Stimulated activated CD4-positive, alpha-beta T cell treated with anti-CD3 and anti-CD28 coated beads, Interleukin-1b, Interleukin-23, amount 100 ng/mL, for 1 hour (primary cell): Measurements from ENCODE around the gene RAP1A.
"Not testable (repeated sequence)": the region's sequence is repeated elsewhere in the genome, so short reads cannot be mapped to it uniquely, and the experiment has no call there.

Experiments used
- DNase-seq, 2 donors: peaks; one replicate each; pipeline ENCODE4 v3.0.0-alpha.2; 2020; ENCODE audit warnings: low read depth in 2 of 2

RAP1A gene

GRCh38 chr1:111665497-111665896, 45.9 kb downstream of the RAP1A start:
- DNase-seq = no peak

GRCh38 chr1:111666828-111667227, 47.2 kb downstream of the RAP1A start:
- DNase-seq = no peak

GRCh38 chr1:111669268-111669667, 49.7 kb downstream of the RAP1A start:
- DNase-seq = no peak

GRCh38 chr1:111671852-111672251, 52.3 kb downstream of the RAP1A start:
- DNase-seq = no peak

GRCh38 chr1:111672331-111672730, 52.7 kb downstream of the RAP1A start:
- DNase-seq = no peak

- no peak for DNase-seq
Measured at GRCh38 chr1:111677604-111678003, 58.0 kb downstream of the RAP1A start.

GRCh38 chr1:111679541-111679940, 60.0 kb downstream of the RAP1A start:
- DNase-seq = no peak

GRCh38 chr1:111680212-111680800, 60.7 kb downstream of the RAP1A start:
- DNase-seq = not testable (repeated sequence)

- not testable (repeated sequence) for DNase-seq
Measured at GRCh38 chr1:111685293-111686153, 65.9 kb downstream of the RAP1A start.

- DNase-seq = no peak
Measured at GRCh38 chr1:111690306-111690617, 70.7 kb downstream of the RAP1A start.

- no peak for DNase-seq
Measured at GRCh38 chr1:111691886-111692285, 72.3 kb downstream of the RAP1A start.

GRCh38 chr1:111695801-111696200, 76.2 kb downstream of the RAP1A start:
- no peak for DNase-seq

- DNase-seq = no peak
Measured at GRCh38 chr1:111696330-111696729, 76.7 kb downstream of the RAP1A start.

- no peak for DNase-seq
Measured at GRCh38 chr1:111699268-111699667, 79.7 kb downstream of the RAP1A start.

GRCh38 chr1:111702504-111703050, 83.0 kb downstream of the RAP1A start:
- DNase-seq = no peak

GRCh38 chr1:111704240-111704639, 84.7 kb downstream of the RAP1A start:
- DNase-seq = no peak

GRCh38 chr1:111704776-111705175, 85.2 kb downstream of the RAP1A start:
- no peak for DNase-seq

GRCh38 chr1:111705841-111706240, 86.3 kb downstream of the RAP1A start:
- no peak for DNase-seq

GRCh38 chr1:111706921-111707320, 87.3 kb downstream of the RAP1A start:
- DNase-seq = no peak

GRCh38 chr1:111707906-111708305, 88.3 kb downstream of the RAP1A start:
- DNase-seq = no peak

GRCh38 chr1:111709986-111710385, 90.4 kb downstream of the RAP1A start:
- DNase-seq = no peak

GRCh38 chr1:111716333-111716732, 96.7 kb downstream of the RAP1A start:
- no peak for DNase-seq

- no peak for DNase-seq
Measured at GRCh38 chr1:111717450-111717849, 97.9 kb downstream of the RAP1A start.
